ENCODE data around the gene DYNLT1.

The DYNLT1 gene

DNA sequence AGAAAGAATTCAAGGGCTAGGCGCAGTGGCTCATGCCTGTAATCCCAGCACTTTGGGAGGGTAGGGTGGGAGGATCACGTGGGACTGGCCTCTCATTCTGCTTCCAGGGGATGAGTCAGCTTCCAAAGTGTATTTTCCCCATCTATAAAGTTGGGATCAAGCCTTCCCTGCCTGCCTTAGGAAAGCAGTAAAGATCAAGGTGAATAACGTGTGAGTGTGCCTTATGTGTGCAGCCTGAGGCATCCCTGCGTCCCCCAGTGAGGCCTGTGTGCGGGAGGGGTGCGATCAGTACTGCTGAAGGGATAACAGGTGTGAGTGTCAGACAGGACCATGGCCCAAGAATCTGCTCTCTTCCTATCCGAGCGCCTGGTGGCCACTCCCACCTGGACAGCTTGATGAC lies 57.9 kb downstream of the DYNLT1 start:
- Histone ChIP-seq H3K9me3 (ENCODE audit: low read length) (peaks cover 9% of the 10 kb centered on the region), H3K4me1 (ENCODE audit: insufficient read depth, low read length) (no peaks in the 10 kb centered on the region), H3K27me3 (ENCODE audit: insufficient read depth, low read length) (no peaks in the 10 kb centered on the region), H2AFZ (ENCODE audit: low read depth, low read length) (no peak overlapping the region), H3K36me3 (ENCODE audit: insufficient read depth, low read length) (peaks cover 71% of the 10 kb centered on the region), H3K4me3 (ENCODE audit: low read length) (no peak overlapping the region)

Data from neuron (in vitro differentiated cells).